ENCODE measurements around the gene ENDOU.

The ENDOU gene

GRCh38 chr12:47717443-47718193 is 7.7 kb downstream of the ENDOU start:
- peak; percentile 23 for DNase-seq

- DNase-seq, result no peak
Measured at GRCh38 chr12:47717046-47717442, 8.2 kb downstream of the ENDOU start.

GRCh38 chr12:47715877-47716548 is 9.3 kb downstream of the ENDOU start:
- no peak for DNase-seq

GRCh38 chr12:47715393-47715876 is 9.9 kb downstream of the ENDOU start:
- DNase-seq, result peak; percentile 82

GRCh38 chr12:47714826-47715386 is 10.4 kb downstream of the ENDOU start:
- DNase-seq, result no peak

GRCh38 chr12:47712171-47712570 is 13.1 kb downstream of the ENDOU start:
- no peak for DNase-seq

- no peak for DNase-seq
Measured at GRCh38 chr12:47711448-47711847, 13.8 kb downstream of the ENDOU start.

- DNase-seq, result no peak
Measured at GRCh38 chr12:47710278-47710677, 15.0 kb downstream of the ENDOU start.

GRCh38 chr12:47709671-47710070 is 15.6 kb downstream of the ENDOU start:
- no peak for DNase-seq

- DNase-seq, result no peak
Measured at GRCh38 chr12:47709237-47709636, 16.1 kb downstream of the ENDOU start.

- no peak for DNase-seq
Measured at GRCh38 chr12:47707905-47708543, 17.3 kb downstream of the ENDOU start.

- no peak for DNase-seq
Measured at GRCh38 chr12:47707355-47707754, 17.9 kb downstream of the ENDOU start.

GRCh38 chr12:47705566-47706425 is 19.5 kb downstream of the ENDOU start, which contains the start of gene RPAP3:
Gene RPAP3 (minus strand): TSS chr12:47706030. CDS start chr12:47702840, 3,190 bp downstream.
- peak; percentile 62 for DNase-seq

- no peak for DNase-seq
Measured at GRCh38 chr12:47705229-47705565, 20.1 kb downstream of the ENDOU start.

- no peak for DNase-seq
Measured at GRCh38 chr12:47704719-47705118, 20.6 kb downstream of the ENDOU start.

- no peak for DNase-seq
Measured at GRCh38 chr12:47700263-47700662, 25.0 kb downstream of the ENDOU start.

- no peak for DNase-seq
Measured at GRCh38 chr12:47698631-47699030, 26.7 kb downstream of the ENDOU start.

- DNase-seq, result no peak
Measured at GRCh38 chr12:47698055-47698454, 27.2 kb downstream of the ENDOU start.

- no peak for DNase-seq
Measured at GRCh38 chr12:47689215-47689614, 36.1 kb downstream of the ENDOU start.

GRCh38 chr12:47687636-47688035 is 37.7 kb downstream of the ENDOU start:
- DNase-seq, result no peak

- no peak for DNase-seq
Measured at GRCh38 chr12:47686645-47687240, 38.5 kb downstream of the ENDOU start.

- no peak for DNase-seq
Measured at GRCh38 chr12:47679785-47680184, 45.5 kb downstream of the ENDOU start.
